ENCODE results near the gene GALNT2. TPM values are rescaled to one million over a fixed set of nuclear protein-coding genes. Genes with fewer than 3 reads are reported as not detected.

The GALNT2 gene
- total and polyA plus RNA-seq, 10 of the 15 experiments (the other 5 are each of a cell fraction or from before 2014, with no cell fraction given) = 0.52 to 27.7 (median 16.3) TPM

DNA sequence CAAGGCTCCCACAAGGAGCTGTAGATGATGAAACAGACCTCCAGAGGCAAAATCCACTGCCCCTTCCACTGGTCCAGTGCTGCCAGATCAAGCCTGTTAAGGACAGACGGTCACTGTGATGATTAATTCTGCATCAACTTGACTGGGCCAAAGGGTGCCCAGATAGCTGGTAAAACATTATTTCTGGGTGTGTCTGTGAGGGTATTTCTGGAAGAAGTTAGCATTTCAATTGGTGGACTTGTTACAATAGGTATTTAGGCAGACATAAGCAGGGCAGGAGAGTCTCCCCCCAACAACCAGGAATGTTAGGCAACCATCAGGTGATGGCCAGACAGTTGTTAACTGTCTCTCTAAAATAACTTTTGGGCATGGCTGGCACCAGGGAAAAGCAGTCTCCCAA lies 40.9 kb upstream of the GALNT2 start (continued):
- TF ChIP-seq ATF2 (IDR thresholded peaks at IDR 0.05; ENCODE audit: low read length) = no peak
- no peak for TF ChIP-seq ZNF384 (IDR thresholded peaks at IDR 0.05; ENCODE audit: borderline replicate concordance, low read depth, low read length)
- no peak for TF ChIP-seq MAX (IDR thresholded peaks at IDR 0.05; ENCODE audit: low read depth, low read length)

- intact Hi-C loops (cut with micrococcal nuclease; ENCODE audit: unreplicated experiment) = no loop called here
- no TSS peak for BruUV-seq (replicated peaks)
- 60% methylated on average over 5 of the region's 5 CpGs for WGBS (ENCODE audit: insufficient coverage, insufficient replicate concordance, low lambda C conversion rate, missing lambda C conversion rate)
- ChIA-PET CTCF (no interaction called here), RAD21 (ENCODE audit: unreplicated experiment) (no interaction called here), POLR2A (no interaction called here), SMC1A (ENCODE audit: uncharacterized antibody, unreplicated experiment) (no interaction called here)
- no peak overlapping the region for H3K27ac ChIP-seq (ENCODE audit: control insufficient read depth, insufficient read depth)
- no peak overlapping the region for H2AFZ ChIP-seq (ENCODE audit: control insufficient read depth, low read depth, low read length)
- H3K4me3 ChIP-seq = no peak overlapping the region
- no peak overlapping the region for H3K4me2 ChIP-seq (ENCODE audit: control insufficient read depth, insufficient read depth)
- no peak overlapping the region for H3K9ac ChIP-seq (ENCODE audit: control insufficient read depth, insufficient read depth, low read length)
- in situ Hi-C loops (cut with MboI) = no loop called here
- DNase-seq (ENCODE audit: low read depth, low spot score) (no peak), FAIRE-seq (no peak), ATAC-seq (no peak)
- no peaks in the 10 kb centered on the region; the same call in 2 of the 3 replicates for H3K9me3 ChIP-seq (replicated peaks; ENCODE audit: control insufficient read depth, insufficient read depth, low read length)
- H3K4me1 ChIP-seq (ENCODE audit: control insufficient read depth, insufficient read depth, low read length) = no peaks in the 10 kb centered on the region
- no peaks in the 10 kb centered on the region for H4K20me1 ChIP-seq (ENCODE audit: control insufficient read depth, insufficient read depth)
- H3K79me2 ChIP-seq (ENCODE audit: control insufficient read depth, insufficient read depth, low read length) = no peaks in the 10 kb centered on the region
- H3K27me3 ChIP-seq (replicated peaks in 1 of 2; ENCODE audit: control insufficient read depth in 2 of 2, insufficient read depth in 2 of 2, low read length in 1 of 2) = no peaks in the 10 kb centered on the region; a peak in 1 of 4 replicates
- no peaks in the 10 kb centered on the region for H3K36me3 ChIP-seq (ENCODE audit: control insufficient read depth in 2 of 2, insufficient read depth in 2 of 2, low read length in 1 of 2)
- TF ChIP-seq ZBTB40 (IDR thresholded peaks at IDR 0.05; ENCODE audit: borderline replicate concordance) (no peak), MTA2 (IDR thresholded peaks at IDR 0.05; ENCODE audit: low read depth) (no peak), NFYA (IDR thresholded peaks at IDR 0.05; ENCODE audit: borderline replicate concordance, low read depth, low read length) (no peak), DPF2 (IDR thresholded peaks at IDR 0.05) (no peak), POU2F2 (IDR thresholded peaks at IDR 0.05; ENCODE audit: borderline replicate concordance, low read depth, low read length) (no peak), ESRRA (IDR thresholded peaks at IDR 0.05; ENCODE audit: low read length) (no peak), RB1 (IDR thresholded peaks at IDR 0.05; ENCODE audit: borderline replicate concordance) (no peak), EZH2 (IDR thresholded peaks at IDR 0.05; ENCODE audit: borderline replicate concordance, control insufficient read depth, low read depth, low read length) (no peak), CEBPB (IDR thresholded peaks at IDR 0.05; ENCODE audit: borderline replicate concordance in 1 of 2, low read depth in 2 of 2, low read length in 2 of 2) (no peak)
These were observed 40.5 kb upstream of the GALNT2 start for GRCh38 chr1:230026572-230026971.
